K562 (cell line): ENCODE data around the gene KPNA1. TPM values are rescaled to one million over a fixed set of nuclear protein-coding genes. Genes with fewer than 3 reads are reported as not detected.

Experiments used
- ATAC-seq: fragments of 200-7000 bp; cut with Tn5 transposase; 3 replicates; pipeline ENCODE4 v1.9.1; 2020; ENCODE audit warnings: moderate library complexity
- BruUV-seq: library from RNA; stranded (reverse); fragments of 400-500 nt; replicated peaks from 2 replicates; lab custom pipeline; 2021; lab: Mats Ljungman, UMichigan
- CTCF ChIA-PET: fragments of 300-600 bp; formaldehyde crosslinking; extraction: SDS; loops from one replicate; lab custom pipeline; 2021; ENCODE audit warnings: low intra/inter-chr PET ratio; lab: Yijun Ruan, JAX
- POLR2A ChIA-PET: fragments of 300-600, 350-650 bp; sonication (Branson Sonifier 250); formaldehyde crosslinking; extraction: SDS; loops from one replicate; lab custom pipeline; 2021; ENCODE audit warnings: antibody characterized with exemption, inconsistent platforms; lab: Yijun Ruan, JAX
- DNase-seq, 4 experiments: peaks; one replicate each; pipeline versions ENCODE4 v3.0.0 to v3.0.0-alpha.2; 2011 to 2018; ENCODE audit warnings: low spot score in 3 of 4, mixed read lengths in 3 of 4; ENCODE audit errors: extremely low read depth in 1 of 4
- FAIRE-seq: peaks from 2 replicates; lab custom pipeline; 2011; peaks lifted over from hg19 to GRCh38; lab: Jason Lieb, UNC
- H2AFZ ChIP-seq: 2 replicates; pipeline ENCODE4 v1.6.0; 2011; ENCODE audit warnings: low read depth, low read length, control low read depth, inconsistent platforms
- H3K27ac ChIP-seq: fragments of 200-600 bp; 3 replicates; pipeline ENCODE4 v1.8.0; 2011; ENCODE audit warnings: low read depth, mild to moderate bottlenecking, control low read depth, inconsistent platforms, low read length, moderate library complexity, mixed read lengths; ENCODE audit errors: extremely low read depth
- H3K27me3 ChIP-seq, 2 experiments: fragments of 300-600 bp in 1 of 2; 2 replicates in 1 of 2; 3 replicates in 1 of 2; pipeline versions ENCODE4 v1.6.0 to v1.8.0; 2011; ENCODE audit warnings: inconsistent platforms in 2 of 2, low read length in 2 of 2, mild to moderate bottlenecking in 1 of 2, mixed read lengths in 1 of 2, moderate library complexity in 1 of 2; ENCODE audit not compliant: control insufficient read depth in 2 of 2, insufficient read depth in 2 of 2
- H3K36me3 ChIP-seq: fragments of 300-600 bp; 3 replicates; pipeline ENCODE4 v1.8.0; 2011; ENCODE audit warnings: mild to moderate bottlenecking, low read length, inconsistent platforms; ENCODE audit not compliant: control insufficient read depth, insufficient read depth
- H3K4me1 ChIP-seq, 2 experiments: fragments of 200-600 bp in 1 of 2; replicated peaks in 1 of 2; 2 replicates in 1 of 2; 3 replicates in 1 of 2; pipeline versions ENCODE4 v1.5.1 to v1.8.0; 2011; ENCODE audit warnings: inconsistent platforms in 2 of 2, low read length in 2 of 2, mild to moderate bottlenecking in 1 of 2, mixed read lengths in 1 of 2, moderate library complexity in 1 of 2; ENCODE audit not compliant: control insufficient read depth in 2 of 2, insufficient read depth in 2 of 2
- H3K4me2 ChIP-seq: 2 replicates; pipeline ENCODE4 v1.6.1; 2011; ENCODE audit warnings: low read length, control low read depth, inconsistent platforms, mixed read lengths; ENCODE audit not compliant: insufficient read depth
- H3K4me3 ChIP-seq: fragments of 200-600 bp; sonication (generic), shearing (Covaris generic); 2 replicates; pipeline ENCODE4 v1.5.1; 2016; ENCODE audit warnings: control low read depth, inconsistent platforms
- H3K79me2 ChIP-seq: fragments of 200-600 bp; 3 replicates; pipeline ENCODE4 v1.8.0; 2011; ENCODE audit warnings: low read length, inconsistent platforms; ENCODE audit not compliant: control insufficient read depth, insufficient read depth
- H3K9ac ChIP-seq, 2 experiments: 2 replicates each; pipeline versions ENCODE4 v1.6.0 to v1.6.1; 2011; ENCODE audit warnings: low read depth in 2 of 2, low read length in 2 of 2, control low read depth in 1 of 2, inconsistent platforms in 1 of 2, mild to moderate bottlenecking in 1 of 2, mixed read lengths in 1 of 2; ENCODE audit not compliant: insufficient read depth in 1 of 2
- H3K9me1 ChIP-seq: one replicate; pipeline ENCODE4 v1.6.0; 2011; ENCODE audit warnings: inconsistent platforms, mild to moderate bottlenecking, low read length, moderate library complexity; ENCODE audit not compliant: control insufficient read depth, insufficient read depth
- H3K9me3 ChIP-seq: replicated peaks from 2 replicates; pipeline ENCODE4 v1.5.1; 2011; ENCODE audit warnings: low read depth, low read length, inconsistent platforms; ENCODE audit not compliant: control insufficient read depth, insufficient read depth
- H4K20me1 ChIP-seq: replicated peaks from 2 replicates; pipeline ENCODE4 v1.6.1; 2011; ENCODE audit warnings: low read length, inconsistent platforms, mixed read lengths; ENCODE audit not compliant: control insufficient read depth, insufficient read depth
- E2F5 ChIP-seq: sonication (generic); formaldehyde crosslinking; IDR thresholded peaks from 2 replicates; pipeline ENCODE4 v1.8.0; 2022; ENCODE audit warnings: mild to moderate bottlenecking, missing genetic modification reagents
- HLTF ChIP-seq: fragments of 450-650 bp; IDR thresholded peaks from 2 replicates; pipeline ENCODE4 v1.6.1; 2016
- HMG20B ChIP-seq: fragments of 250-450 bp; sonication (Bioruptor Pico); IDR thresholded peaks from 2 replicates; pipeline ENCODE4 v1.5.0; 2021; ENCODE audit warnings: mild to moderate bottlenecking
- HNRNPUL1 ChIP-seq: fragments of 200-400 bp; formaldehyde crosslinking; IDR thresholded peaks from 2 replicates; pipeline ENCODE4 v1.6.1; 2017; ENCODE audit warnings: low read length
- HOMEZ ChIP-seq: fragments of 250-450 bp; sonication (Bioruptor Pico); IDR thresholded peaks from 2 replicates; pipeline ENCODE4 v1.4.0; 2020; ENCODE audit warnings: mild to moderate bottlenecking, moderate library complexity
- KLF13 ChIP-seq: fragments of 450-650 bp; IDR thresholded peaks from 2 replicates; pipeline ENCODE4 v1.6.1; 2016; ENCODE audit warnings: missing genetic modification characterization, low read depth, mild to moderate bottlenecking, missing compliant biosample characterization, moderate library complexity, borderline replicate concordance
- MAFG ChIP-seq: fragments of 450-650 bp; conservative IDR thresholded peaks from 2 replicates; pipeline ENCODE4 v1.6.1; 2016; ENCODE audit warnings: missing genetic modification characterization, missing compliant biosample characterization
- MTA2 ChIP-seq: fragments of 450-650 bp; IDR thresholded peaks from 2 replicates; pipeline ENCODE4 v1.6.1; 2016; ENCODE audit warnings: low read depth
- SMARCC2 ChIP-seq: fragments of 450-650 bp; IDR thresholded peaks from 2 replicates; pipeline ENCODE4 v1.6.1; 2017; ENCODE audit warnings: antibody characterized with exemption, moderate library complexity, mild to moderate bottlenecking, low read depth
- ZBTB11 ChIP-seq, 3 experiments: fragments of 200-800 bp in 1 of 3; fragments of 250-450 bp in 1 of 3; fragments of 450-650 bp in 1 of 3; sonication (Bioruptor Pico) in 1 of 3; sonication (Bioruptor generic) in 1 of 3; formaldehyde crosslinking in 1 of 3; IDR thresholded peaks; 2 replicates each; pipeline versions ENCODE4 v1.6.1 to v1.8.0; 2016 to 2022; ENCODE audit warnings: mild to moderate bottlenecking in 2 of 3, missing genetic modification characterization in 2 of 3, missing compliant biosample characterization in 1 of 3, moderate library complexity in 1 of 3
- ZNF444 ChIP-seq: fragments of 250-450 bp; sonication (Bioruptor Pico); IDR thresholded peaks from 2 replicates; pipeline ENCODE4 v1.4.0; 2020; ENCODE audit warnings: mild to moderate bottlenecking, moderate library complexity
- WGBS: fragments of 100-300 bp; shearing (Covaris generic); methylation state at CpG from one replicate; pipeline ENCODE4 v1.1.6; 2016; ENCODE audit warnings: low coverage, mixed read lengths; ENCODE audit not compliant: insufficient coverage; ENCODE audit errors: missing lambda C conversion rate; 5-methylcytosine and 5-hydroxymethylcytosine counted together
- in situ Hi-C: fragments of 300-500 bp; cut with MboI; formaldehyde crosslinking; loops from 4 replicates; pipeline ENCODE4 v1.15.0; 2018; ENCODE audit warnings: inconsistent platforms, mixed read lengths
- intact Hi-C: fragments of 100-400 bp; cut with micrococcal nuclease; formaldehyde crosslinking; loops from 2 replicates; pipeline ENCODE4 v1.14.2; 2022
- polyA plus RNA-seq, 8 experiments: library from polyadenylated mRNA; depleted of rRNA in 4 of 8; stranded (reverse) in 5 of 8; unstranded in 3 of 8; fragments of >200 nt; fragmentation: Nextera tagmentation in 2 of 8; fragmentation: Illumina TruSeq in 1 of 8; extraction: Ambion mirVana in 2 of 8; extraction: Trizol in 1 of 8; gene quantifications; 2 replicates each; pipeline versions ENCODE4 v1.2.1 to v1.2.3, GENCODE V29; 2011 to 2014; ENCODE audit warnings: inconsistent platforms in 1 of 8, missing spikeins in 1 of 8
- total RNA-seq, 7 experiments: library from RNA; depleted of rRNA in 6 of 7; stranded (reverse); fragments of >200 nt in 6 of 7; fragmentation: Illumina TruSeq in 2 of 7; extraction: Trizol in 2 of 7; gene quantifications; 2 replicates each; pipeline versions ENCODE4 v1.2.1 to v1.2.3, GENCODE V29; 2011 to 2021; ENCODE audit warnings: low replicate concordance in 1 of 7

Gene KPNA1
- total and polyA plus RNA-seq, 9 of the 15 experiments (the other 6 are each of a cell fraction or from before 2014, with no cell fraction given): 9.3 to 53.8 (median 33.5) TPM

GRCh38 chr3:122536632-122537001 lies 21.9 kb upstream of the KPNA1 start:
- H3K4me2 ChIP-seq: no peak overlapping the region
- no peaks in the 10 kb centered on the region for H3K4me1 ChIP-seq
- no peak overlapping the region for H3K27ac ChIP-seq
- intact Hi-C loops: no loop called here
- no peaks in the 10 kb centered on the region for H3K79me2 ChIP-seq
- 0 out of 3 replicates have a peak, but pooled peaks cover 2% of the 10 kb centered on the region for H3K36me3 ChIP-seq
- H2AFZ ChIP-seq: no peak overlapping the region
- FAIRE-seq: no peak
- WGBS: 37% methylated on average over 3 of the region's 3 CpGs
- no peaks in the 10 kb centered on the region for H3K27me3 ChIP-seq
- TF ChIP-seq MAFG (no peak), HMG20B (CRISPR knock-in tag) (no peak), HLTF (no peak), ZBTB11 (CRISPR knock-in tag; IDR thresholded peaks at IDR 0.05) (no peak), E2F5 (CRISPR knock-in tag) (no peak), ZNF444 (CRISPR knock-in tag) (no peak), HOMEZ (no peak), SMARCC2 (no peak), KLF13 (no peak), HNRNPUL1 (no peak), MTA2 (no peak)
- TF ChIP-seq, all 486 proteins: peak for 0
- DNase-seq: no peak
- Histone ChIP-seq H4K20me1 (no peaks in the 10 kb centered on the region), H3K4me3 (no peak overlapping the region), H3K9me1 (no peaks in the 10 kb centered on the region), H3K9me3 (no peaks in the 10 kb centered on the region), H3K9ac (no peak overlapping the region)
- ChIA-PET POLR2A (interaction anchor here (0.6 kb wide), 1 partner anchor 58 kb away, joined by 3 read pairs; no protein-coding TSS in a partner anchor), CTCF (no interaction called here)
- in situ Hi-C loops: no loop called here
- no peak for ATAC-seq
- no TSS peak for BruUV-seq
